ENCODE data around the gene FHAD1. TPM values are rescaled to one million over a fixed set of nuclear protein-coding genes. Genes with fewer than 3 reads are reported as not detected.

FHAD1 gene
- polyA plus RNA-seq, 1 of the 3 experiments (the other 2 are of a cell fraction): 0.48 TPM

GRCh38 chr1:15439325-15439724, 192.3 kb downstream of the FHAD1 start:
- ChIA-PET POLR2A (no interaction called here), CTCF (interaction anchor here (0.7 to 1.3 kb wide), 2 partner anchors 17 to 116 kb away, joined by 3 read pairs; no protein-coding TSS in a partner anchor)
- TF ChIP-seq JUND (IDR thresholded peaks at IDR 0.05) (no peak), SIN3A (IDR thresholded peaks at IDR 0.05; ENCODE audit: borderline replicate concordance, low read depth, low read length) (no peak), GATA2 (CRISPR knock-in tag; IDR thresholded peaks at IDR 0.05) (no peak), ELF1 (IDR thresholded peaks at IDR 0.05) (no peak), RAD21 (IDR thresholded peaks at IDR 0.05; ENCODE audit: low read length) (no peak), RFX5 (IDR thresholded peaks at IDR 0.05; ENCODE audit: low read length) (no peak), MEF2A (IDR thresholded peaks at IDR 0.05; ENCODE audit: borderline replicate concordance, low read depth) (no peak), RCOR1 (IDR thresholded peaks at IDR 0.05; ENCODE audit: low read length) (no peak), MXI1 (IDR thresholded peaks at IDR 0.05; ENCODE audit: low read depth, low read length) (no peak), TCF12 (IDR thresholded peaks at IDR 0.05) (no peak), SMC3 (IDR thresholded peaks at IDR 0.05; ENCODE audit: low read depth, low read length) (no peak), REST (IDR thresholded peaks at IDR 0.05; ENCODE audit: low read depth, low read length) (no peak), POLR2AphosphoS5 (IDR thresholded peaks at IDR 0.05; ENCODE audit: low read depth, low read length) (no peak), NFIC (IDR thresholded peaks at IDR 0.05; ENCODE audit: borderline replicate concordance) (no peak)
- TF ChIP-seq, protein P1, sequence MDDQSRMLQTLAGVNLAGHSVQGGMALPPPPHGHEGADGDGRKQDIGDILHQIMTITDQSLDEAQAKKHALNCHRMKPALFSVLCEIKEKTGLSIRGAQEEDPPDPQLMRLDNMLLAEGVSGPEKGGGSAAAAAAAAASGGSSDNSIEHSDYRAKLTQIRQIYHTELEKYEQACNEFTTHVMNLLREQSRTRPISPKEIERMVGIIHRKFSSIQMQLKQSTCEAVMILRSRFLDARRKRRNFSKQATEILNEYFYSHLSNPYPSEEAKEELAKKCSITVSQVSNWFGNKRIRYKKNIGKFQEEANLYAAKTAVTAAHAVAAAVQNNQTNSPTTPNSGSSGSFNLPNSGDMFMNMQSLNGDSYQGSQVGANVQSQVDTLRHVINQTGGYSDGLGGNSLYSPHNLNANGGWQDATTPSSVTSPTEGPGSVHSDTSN (IDR thresholded peaks at IDR 0.05): no peak
- TF ChIP-seq, protein P2, sequence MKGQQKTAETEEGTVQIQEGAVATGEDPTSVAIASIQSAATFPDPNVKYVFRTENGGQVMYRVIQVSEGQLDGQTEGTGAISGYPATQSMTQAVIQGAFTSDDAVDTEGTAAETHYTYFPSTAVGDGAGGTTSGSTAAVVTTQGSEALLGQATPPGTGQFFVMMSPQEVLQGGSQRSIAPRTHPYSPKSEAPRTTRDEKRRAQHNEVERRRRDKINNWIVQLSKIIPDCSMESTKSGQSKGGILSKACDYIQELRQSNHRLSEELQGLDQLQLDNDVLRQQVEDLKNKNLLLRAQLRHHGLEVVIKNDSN (IDR thresholded peaks at IDR 0.05; ENCODE audit: borderline replicate concordance, low read depth): no peak
- Histone ChIP-seq H2AFZ (ENCODE audit: low read depth) (no peak overlapping the region), H3K9me2 (no peaks in the 10 kb centered on the region), H3K4me2 (no peak overlapping the region), H4K20me1 (ENCODE audit: insufficient read depth) (no peaks in the 10 kb centered on the region), H3K36me3 (replicated peaks in 1 of 2; ENCODE audit: control insufficient read depth in 1 of 2, insufficient read depth in 2 of 2, low read length in 1 of 2) (no peaks in the 10 kb centered on the region), H3K9ac (no peak overlapping the region), H3K4me1 (ENCODE audit: control insufficient read depth in 1 of 2, insufficient read depth in 2 of 2, low read depth in 1 of 2, low read length in 1 of 2) (no peaks in the 10 kb centered on the region; a peak in 1 of 4 replicates), H3K9me3 (no peaks in the 10 kb centered on the region), H3K27me3 (ENCODE audit: insufficient read depth) (no peaks in the 10 kb centered on the region), H3K79me2 (ENCODE audit: insufficient read depth) (no peaks in the 10 kb centered on the region), H3F3A (replicated peaks; ENCODE audit: insufficient read depth) (no peaks in the 10 kb centered on the region), H3K4me3 (ENCODE audit: low read depth in 2 of 2, low read length in 1 of 2) (no peak overlapping the region), H3K27ac (ENCODE audit: low read depth in 2 of 2, low read length in 1 of 2) (no peak overlapping the region)
- DNase-seq: no peak
- WGBS (ENCODE audit: low lambda C conversion rate): 91% methylated on average over 14 of the region's 14 CpGs

All from SK-N-SH (cell line).